GM06990 (cell line): Measurements from ENCODE around the gene OR11A1.

Source experiments
- DNase-seq: peaks from one replicate; pipeline ENCODE4 v3.0.0-alpha.2; 2011; ENCODE audit not compliant: insufficient read length; ENCODE audit errors: extremely low read depth
- H3K27me3 ChIP-seq: replicated peaks from 2 replicates; pipeline ENCODE4 v1.6.0; 2011; ENCODE audit warnings: low read length; ENCODE audit not compliant: control insufficient read depth, insufficient read depth
- H3K36me3 ChIP-seq: 2 replicates; pipeline ENCODE4 v1.5.1; 2011; ENCODE audit warnings: low read length; ENCODE audit not compliant: control insufficient read depth, insufficient read depth
- H3K4me3 ChIP-seq: replicated peaks from 2 replicates; pipeline ENCODE4 v1.5.1; 2011; ENCODE audit warnings: low read depth, mild to moderate bottlenecking, control low read depth, low read length
- TF ChIP-seq, protein P1 (sequence below): IDR thresholded peaks from 2 replicates; pipeline ENCODE4 v1.5.1; 2011; ENCODE audit warnings: low read length, control low read depth, mild to moderate bottlenecking, inconsistent platforms; ENCODE audit not compliant: insufficient read depth, poor library complexity, severe bottlenecking

The OR11A1 gene

DNA sequence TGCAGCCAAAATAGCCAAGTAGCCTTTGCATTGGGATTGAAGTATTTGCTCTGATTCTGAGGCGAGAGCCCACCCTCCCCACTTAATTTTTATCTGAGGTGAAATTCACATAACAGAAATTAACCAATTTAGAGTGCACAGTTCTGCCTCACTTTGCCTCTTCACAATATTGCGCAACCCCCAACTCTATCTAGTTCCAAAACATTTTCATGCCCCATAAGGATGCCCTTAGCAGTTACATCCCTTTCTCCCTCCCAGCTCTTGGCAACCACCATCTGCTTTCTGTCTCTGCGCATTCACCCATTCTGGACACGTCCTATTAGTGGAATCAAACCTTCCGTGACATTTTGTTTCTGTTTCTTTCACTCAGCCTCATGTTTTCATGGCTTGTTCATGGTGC lies 21.9 kb upstream of the OR11A1 start:
- H3K36me3 ChIP-seq: no peaks in the 10 kb centered on the region
- H3K27me3 ChIP-seq: no peaks in the 10 kb centered on the region; the same call in none of the 2 replicates
- no peak for DNase-seq
- TF ChIP-seq, protein P1, sequence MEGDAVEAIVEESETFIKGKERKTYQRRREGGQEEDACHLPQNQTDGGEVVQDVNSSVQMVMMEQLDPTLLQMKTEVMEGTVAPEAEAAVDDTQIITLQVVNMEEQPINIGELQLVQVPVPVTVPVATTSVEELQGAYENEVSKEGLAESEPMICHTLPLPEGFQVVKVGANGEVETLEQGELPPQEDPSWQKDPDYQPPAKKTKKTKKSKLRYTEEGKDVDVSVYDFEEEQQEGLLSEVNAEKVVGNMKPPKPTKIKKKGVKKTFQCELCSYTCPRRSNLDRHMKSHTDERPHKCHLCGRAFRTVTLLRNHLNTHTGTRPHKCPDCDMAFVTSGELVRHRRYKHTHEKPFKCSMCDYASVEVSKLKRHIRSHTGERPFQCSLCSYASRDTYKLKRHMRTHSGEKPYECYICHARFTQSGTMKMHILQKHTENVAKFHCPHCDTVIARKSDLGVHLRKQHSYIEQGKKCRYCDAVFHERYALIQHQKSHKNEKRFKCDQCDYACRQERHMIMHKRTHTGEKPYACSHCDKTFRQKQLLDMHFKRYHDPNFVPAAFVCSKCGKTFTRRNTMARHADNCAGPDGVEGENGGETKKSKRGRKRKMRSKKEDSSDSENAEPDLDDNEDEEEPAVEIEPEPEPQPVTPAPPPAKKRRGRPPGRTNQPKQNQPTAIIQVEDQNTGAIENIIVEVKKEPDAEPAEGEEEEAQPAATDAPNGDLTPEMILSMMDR: no peak
- no peak overlapping the region for H3K4me3 ChIP-seq

DNA sequence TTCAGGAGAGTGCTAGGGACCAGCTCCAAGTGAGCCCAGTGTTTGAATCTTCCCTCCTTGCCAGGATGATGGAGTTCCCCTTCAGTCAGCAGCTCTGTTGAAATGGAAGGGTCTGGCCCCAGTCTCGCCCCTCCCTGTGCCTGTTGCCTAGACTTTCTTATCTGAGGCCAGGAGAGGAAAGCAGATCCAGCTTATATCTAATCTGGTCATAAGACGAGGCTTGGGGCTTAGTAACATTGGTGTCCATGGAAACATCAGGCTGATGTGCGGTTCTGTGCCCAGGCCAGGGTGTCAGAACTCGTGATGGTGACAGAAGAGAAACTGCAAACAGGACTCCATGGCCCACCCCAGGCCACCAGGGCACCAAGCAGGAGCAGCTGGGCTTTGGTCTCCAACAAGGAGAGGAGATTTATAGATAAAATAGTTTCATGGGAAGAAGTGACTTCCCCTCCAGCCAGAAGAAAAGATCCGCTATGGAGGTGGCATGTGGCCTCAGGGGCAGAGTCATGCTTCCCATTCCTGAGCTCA lies 21.1 kb upstream of the OR11A1 start:
- TF ChIP-seq, protein P1: no peak
- Histone ChIP-seq H3K36me3 (no peaks in the 10 kb centered on the region), H3K27me3 (no peaks in the 10 kb centered on the region; the same call in none of the 2 replicates), H3K4me3 (no peak overlapping the region)
- DNase-seq: no peak

DNA sequence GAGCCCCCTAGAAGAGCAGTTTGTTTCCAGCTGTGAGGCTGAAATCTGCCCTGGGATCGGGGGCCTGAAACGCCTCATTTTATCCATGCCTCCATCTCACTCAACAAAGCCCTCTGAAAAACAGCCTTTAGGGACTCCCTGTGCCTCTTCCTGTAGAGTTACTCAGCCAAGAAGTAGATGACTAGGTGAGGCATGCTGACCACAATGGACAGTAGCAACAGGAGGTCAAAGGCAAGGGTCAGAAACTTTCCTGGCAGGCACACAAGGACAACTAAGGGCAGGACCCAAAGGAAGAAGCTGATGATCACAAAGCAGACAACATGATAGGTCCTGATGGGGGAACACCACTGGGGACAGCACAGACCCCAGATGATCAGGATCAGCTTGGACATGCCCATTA lies 18.1 kb upstream of the OR11A1 start:
- Histone ChIP-seq H3K4me3 (no peak overlapping the region), H3K36me3 (no peaks in the 10 kb centered on the region), H3K27me3 (no peaks in the 10 kb centered on the region; the same call in none of the 2 replicates)
- TF ChIP-seq, protein P1: no peak
- no peak for DNase-seq

DNA sequence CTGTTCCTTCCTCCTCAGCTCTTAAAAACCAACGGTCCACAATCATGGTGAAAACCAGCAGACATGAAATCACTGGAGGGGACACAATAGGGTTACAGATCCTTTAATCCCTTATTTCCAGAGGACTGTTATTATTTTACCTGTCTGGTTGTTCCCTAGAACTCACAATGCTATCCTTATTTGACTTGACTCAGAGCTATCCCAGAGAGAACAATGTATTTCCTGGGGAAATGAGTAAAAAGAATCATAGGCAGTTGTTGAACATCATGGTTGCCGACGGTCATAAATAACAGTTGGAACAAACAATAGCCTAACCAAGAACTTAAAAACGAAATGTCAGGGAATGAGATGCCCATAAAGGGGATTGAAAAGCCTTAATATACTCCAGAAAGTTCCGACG lies 9.4 kb upstream of the OR11A1 start:
- TF ChIP-seq, protein P1: no peak
- DNase-seq: no peak
- no peaks in the 10 kb centered on the region for H3K36me3 ChIP-seq
- H3K4me3 ChIP-seq: no peak overlapping the region
- no peaks in the 10 kb centered on the region for H3K27me3 ChIP-seq

DNA sequence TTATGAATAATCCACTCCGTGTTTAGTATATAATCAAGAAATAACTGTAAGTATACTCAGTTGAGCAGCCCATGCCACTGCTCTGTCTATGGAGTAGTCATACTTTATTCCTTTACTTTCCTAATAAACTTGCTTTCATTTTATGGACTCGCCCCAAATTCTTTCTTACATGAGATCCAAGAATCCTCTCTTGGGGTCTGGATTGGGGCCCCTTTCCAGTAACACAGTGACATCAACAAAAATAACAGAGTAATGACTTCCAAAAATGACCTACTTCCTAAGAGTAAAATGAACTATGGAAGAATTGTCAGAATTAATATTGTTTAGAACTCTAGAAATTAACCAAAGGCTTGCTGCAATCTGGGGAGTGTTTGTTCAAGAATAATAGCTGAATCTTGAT lies 8.9 kb upstream of the OR11A1 start:
- Histone ChIP-seq H3K27me3 (no peaks in the 10 kb centered on the region), H3K36me3 (no peaks in the 10 kb centered on the region), H3K4me3 (no peak overlapping the region)
- no peak for DNase-seq
- TF ChIP-seq, protein P1: no peak

DNA sequence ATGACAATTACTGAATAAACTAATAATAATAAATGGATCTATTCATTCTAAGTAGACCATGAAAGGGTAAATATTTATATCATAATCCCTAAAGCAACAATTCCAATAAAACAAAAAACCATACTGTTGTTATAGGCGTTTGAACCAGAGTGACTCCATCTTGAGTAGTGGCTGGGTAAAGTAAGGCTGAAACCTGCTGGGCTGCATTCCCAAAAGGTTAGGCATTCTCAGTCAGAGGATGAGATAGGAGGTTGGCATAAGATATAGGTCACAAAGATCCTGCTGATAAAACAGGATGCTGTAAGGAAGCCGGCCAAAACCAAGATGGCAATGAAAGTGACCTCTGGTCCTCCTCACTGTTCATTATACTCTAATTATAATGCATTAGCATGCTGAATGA lies 8.4 kb upstream of the OR11A1 start:
- TF ChIP-seq, protein P1: no peak
- Histone ChIP-seq H3K27me3 (no peaks in the 10 kb centered on the region), H3K4me3 (no peak overlapping the region), H3K36me3 (no peaks in the 10 kb centered on the region)
- no peak for DNase-seq
